HG03066 (cell line): ENCODE measurements around the gene SLC16A10.

ENCODE experiments used
- ATAC-seq: cut with Tn5 transposase; IDR thresholded peaks from one replicate; pipeline ENCODE4 v1.9.1; 2021; ENCODE audit warnings: low read depth; ENCODE audit not compliant: unreplicated experiment

SLC16A10 gene

DNA sequence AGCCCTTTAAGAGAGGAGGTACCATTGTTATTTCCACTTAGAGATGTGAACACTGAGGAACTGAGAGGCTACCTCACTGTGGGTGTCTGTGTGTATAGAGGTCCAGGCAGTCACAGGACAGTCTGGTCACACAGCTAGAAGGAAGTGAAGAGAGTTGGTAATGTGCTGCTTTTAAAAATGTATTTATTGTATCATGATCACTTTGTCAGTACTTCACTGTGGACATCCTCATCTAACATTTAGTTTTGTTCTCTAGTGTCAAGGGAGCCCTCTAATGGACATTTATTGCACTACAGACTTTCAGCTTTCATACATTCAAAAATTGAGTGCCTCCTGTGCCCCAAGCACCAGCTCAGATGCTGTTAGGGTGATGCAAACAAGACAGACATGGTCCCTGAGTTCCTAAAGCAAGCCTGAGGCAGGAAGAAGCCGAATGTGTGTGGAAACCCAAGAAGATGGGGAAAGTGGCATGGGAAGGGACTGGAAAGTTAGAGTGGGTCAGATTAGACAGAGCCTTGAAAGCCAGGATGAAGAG lies 123.0 kb downstream of the SLC16A10 start:
- ATAC-seq = no peak

DNA sequence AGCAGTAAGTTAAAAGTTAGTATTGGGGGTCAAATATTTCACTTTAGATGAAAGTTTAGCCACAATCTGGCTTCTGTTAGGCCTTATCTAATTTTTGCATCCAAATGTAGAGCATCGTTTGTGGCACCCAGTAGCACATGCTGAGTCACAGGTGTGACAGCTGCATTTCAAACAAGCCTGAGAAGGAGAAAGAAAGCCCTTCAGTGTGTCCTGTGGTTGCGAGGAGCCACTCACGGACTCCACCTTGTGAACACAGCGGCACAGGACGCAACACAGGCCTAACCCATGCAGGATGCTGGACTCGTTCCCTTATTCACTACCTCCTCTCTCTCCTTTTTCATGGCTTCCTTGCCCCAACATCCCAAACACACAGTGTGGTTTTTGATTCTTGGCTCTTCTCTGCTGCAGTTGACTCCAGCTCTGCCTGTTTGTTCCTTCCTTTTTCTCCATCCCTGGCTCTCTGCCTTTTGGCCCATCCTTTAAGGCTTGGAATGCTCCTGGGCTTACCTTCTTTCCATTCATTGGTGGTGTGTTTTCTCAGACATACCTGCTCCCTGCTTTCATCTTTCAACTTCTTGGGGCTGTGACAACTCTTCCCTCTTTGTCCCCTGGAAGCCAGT lies 124.2 kb downstream of the SLC16A10 start:
- no peak for ATAC-seq

DNA sequence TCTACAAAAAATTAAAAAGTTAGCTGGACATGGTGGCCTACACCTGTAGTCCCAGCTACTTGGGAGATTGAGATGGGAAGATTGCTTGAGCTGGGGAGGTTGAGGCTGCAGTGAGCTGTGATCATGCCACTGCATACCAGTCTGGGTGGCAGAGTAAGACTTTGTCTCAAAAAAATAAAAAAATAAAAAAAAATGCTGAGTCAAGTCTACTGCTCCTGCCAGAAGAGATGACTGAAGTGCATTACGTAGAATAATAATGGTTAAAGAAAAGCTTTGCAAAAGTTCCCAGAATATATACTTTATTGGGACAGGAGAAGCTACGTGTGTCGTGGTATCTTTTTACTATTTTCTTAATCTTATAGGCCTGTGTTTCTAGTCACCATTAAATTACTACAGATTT lies 125.3 kb downstream of the SLC16A10 start:
- no peak for ATAC-seq

DNA sequence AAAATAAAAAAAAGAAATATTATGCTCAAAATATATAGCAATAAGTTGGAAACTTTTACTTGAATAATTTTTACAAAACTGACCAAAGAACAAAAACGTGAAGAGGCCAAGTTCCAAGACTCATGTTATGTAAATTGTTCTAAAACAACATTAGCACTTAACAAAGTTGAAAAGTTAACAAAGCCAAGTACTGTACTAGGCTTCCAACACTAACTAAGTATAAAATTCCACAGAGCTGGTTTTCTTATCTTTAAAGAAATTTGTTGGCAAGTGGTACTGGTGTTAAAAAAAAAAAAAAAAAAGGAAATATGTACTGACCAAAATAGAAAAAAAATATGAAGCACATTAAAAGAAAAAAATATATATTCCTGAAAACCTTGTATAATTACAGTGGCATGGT lies 127.8 kb downstream of the SLC16A10 start:
- no peak for ATAC-seq

GRCh38 chr6:111219785-111220184 lies 132.5 kb downstream of the SLC16A10 start:
- no peak for ATAC-seq

GRCh38 chr6:111220383-111221031 lies 133.2 kb downstream of the SLC16A10 start:
- ATAC-seq = no peak

DNA sequence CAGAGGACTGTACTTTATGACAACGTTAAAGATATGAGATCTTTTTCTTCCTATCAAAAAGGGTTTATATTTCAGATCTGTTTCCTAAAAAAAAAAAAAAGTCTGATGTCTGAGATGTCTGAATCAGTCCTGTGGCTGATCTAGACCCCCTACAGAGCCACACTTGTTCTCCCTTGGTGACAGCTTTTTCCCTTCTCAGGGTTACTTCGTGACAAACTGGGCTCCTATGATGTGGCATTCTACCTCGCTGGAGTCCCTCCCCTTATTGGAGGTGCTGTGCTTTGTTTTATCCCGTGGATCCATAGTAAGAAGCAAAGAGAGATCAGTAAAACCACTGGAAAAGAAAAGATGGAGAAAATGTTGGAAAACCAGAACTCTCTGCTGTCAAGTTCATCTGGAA lies 134.5 kb downstream of the SLC16A10 start:
- ATAC-seq = no peak

GRCh38 chr6:111222341-111222740 lies 135.0 kb downstream of the SLC16A10 start:
- no peak for ATAC-seq

- no peak for ATAC-seq
Measured at GRCh38 chr6:111228094-111228493, 140.8 kb downstream of the SLC16A10 start.

- ATAC-seq = no peak
Measured at GRCh38 chr6:111230351-111231089, 143.2 kb downstream of the SLC16A10 start.

GRCh38 chr6:111231090-111231459 lies 143.8 kb downstream of the SLC16A10 start:
- ATAC-seq = no peak

DNA sequence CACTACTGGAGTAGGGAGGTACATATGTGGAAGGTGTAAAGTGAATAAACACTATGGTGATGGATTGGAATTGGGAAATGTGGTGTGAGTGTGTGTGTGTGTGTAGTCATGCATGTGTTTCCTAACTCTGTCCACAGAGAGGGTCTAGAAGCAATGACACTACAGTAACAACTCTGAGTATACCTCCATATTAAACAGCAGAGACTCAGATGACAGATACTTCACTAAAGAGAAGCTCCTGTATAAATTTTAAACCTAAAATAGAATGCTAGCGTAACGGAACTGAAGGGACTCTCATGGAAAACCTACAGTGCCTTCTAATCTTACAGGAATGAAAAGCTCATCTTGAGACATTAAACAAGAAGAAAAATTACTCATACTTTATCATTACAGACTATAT lies 150.5 kb downstream of the SLC16A10 start:
- no peak for ATAC-seq

GRCh38 chr6:111238464-111239119 lies 151.3 kb downstream of the SLC16A10 start:
- no peak for ATAC-seq

DNA sequence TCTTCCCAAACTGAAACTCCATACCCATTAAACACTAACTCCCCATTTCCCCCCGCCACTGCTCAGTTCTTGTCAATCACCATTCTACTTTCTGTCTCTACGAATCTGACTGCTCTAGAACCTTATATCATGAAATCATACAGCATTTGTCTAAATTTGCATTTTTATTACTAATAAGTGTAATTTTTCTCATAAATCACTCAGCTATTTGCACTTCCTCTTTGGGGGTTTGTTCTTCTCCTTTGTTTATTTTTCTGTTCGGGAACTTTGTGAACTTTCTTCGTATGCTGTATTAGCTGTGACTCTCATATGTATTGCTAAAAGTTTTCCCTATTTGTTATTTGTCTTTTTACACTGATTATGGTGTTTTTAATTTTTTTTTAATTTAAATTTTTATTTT lies 152.2 kb downstream of the SLC16A10 start:
- no peak for ATAC-seq

DNA sequence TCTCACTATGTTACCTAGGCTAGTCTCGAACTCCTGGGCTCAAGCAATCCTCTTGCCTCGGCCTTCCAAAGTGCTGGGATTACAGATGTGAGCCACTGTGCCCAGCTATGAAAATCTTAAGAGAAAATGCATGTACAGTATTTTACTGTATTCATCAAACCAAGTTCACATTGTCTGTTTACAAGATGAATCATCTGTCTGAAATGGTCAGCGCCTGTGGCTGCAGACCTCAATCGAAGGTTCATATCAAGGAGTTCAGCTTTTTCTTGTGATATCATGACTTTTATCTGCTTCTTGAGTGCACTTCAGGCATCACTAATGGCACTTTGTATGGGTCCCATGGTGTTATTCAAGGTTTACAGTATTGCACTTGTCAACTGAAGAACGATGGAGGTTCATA lies 155.1 kb downstream of the SLC16A10 start:
- no peak for ATAC-seq

- no peak for ATAC-seq
Measured at GRCh38 chr6:111243095-111243494, 155.8 kb downstream of the SLC16A10 start.

- ATAC-seq = no peak
Measured at GRCh38 chr6:111248789-111249188, 161.5 kb downstream of the SLC16A10 start.

DNA sequence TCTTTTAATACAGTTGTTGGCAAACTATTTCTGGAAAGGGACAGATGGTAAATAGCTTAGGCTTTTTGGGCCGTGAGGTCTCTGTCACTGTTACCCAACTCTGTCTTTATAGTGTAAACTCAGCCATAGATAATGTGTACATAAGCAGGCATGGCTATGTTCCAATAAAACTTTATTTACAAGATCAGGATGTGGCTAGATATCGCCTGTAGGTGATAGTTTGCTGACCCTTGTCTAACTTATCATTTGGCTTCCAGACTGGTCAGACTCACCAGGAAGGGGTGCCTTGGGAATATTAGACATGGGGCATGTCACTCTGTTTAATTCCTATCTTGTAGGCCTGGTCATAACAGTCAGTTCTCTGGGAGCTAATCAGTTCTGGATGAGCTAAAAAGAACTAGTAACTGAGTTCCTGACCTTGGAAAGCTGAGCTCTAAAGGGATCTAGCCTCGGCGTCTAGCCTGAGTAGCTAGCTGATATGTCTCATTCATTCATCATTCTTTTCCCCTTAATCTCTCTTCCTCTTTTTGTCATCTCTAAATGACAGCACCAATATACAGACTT lies 163.6 kb downstream of the SLC16A10 start:
- ATAC-seq = no peak

GRCh38 chr6:111252726-111253125 lies 165.4 kb downstream of the SLC16A10 start:
- ATAC-seq = no peak

DNA sequence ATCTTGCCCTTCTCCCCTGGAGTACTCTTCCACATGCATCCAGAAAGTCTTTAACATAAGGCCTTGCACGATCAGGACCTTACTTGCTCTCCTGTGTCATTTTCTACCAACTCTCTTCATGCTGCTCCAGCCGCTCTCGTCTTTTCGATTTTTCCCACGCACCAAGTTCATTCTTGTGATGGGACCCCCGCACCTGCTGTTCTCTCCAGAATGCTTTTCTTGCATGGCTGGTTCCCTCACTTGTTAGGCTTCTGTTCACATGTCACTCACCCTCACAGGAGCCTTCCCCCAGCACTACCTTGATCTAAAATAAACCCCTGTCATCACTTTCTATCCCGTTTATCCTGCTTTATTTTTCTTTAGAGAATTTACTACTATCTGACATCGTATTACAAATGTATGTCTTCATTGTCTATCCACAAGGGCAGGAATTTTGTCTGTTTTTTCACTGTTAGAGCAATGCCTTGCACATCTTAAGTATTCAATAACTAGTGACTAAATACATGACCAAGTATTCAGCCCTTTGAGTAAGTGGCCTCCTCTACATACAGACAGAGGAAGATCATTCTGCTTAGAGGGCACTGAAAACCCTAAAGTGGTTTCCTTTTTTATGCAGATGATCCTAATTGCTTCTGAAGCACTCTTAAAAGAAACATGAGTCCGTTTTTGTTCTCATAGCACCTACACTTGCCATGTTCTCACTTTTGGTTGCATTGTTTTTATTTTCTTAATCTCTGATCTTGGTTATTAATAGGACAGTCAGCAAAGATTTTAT lies 166.9 kb downstream of the SLC16A10 start:
- ATAC-seq = no peak
